ENCODE data around the gene TAS2R46.

DNA sequence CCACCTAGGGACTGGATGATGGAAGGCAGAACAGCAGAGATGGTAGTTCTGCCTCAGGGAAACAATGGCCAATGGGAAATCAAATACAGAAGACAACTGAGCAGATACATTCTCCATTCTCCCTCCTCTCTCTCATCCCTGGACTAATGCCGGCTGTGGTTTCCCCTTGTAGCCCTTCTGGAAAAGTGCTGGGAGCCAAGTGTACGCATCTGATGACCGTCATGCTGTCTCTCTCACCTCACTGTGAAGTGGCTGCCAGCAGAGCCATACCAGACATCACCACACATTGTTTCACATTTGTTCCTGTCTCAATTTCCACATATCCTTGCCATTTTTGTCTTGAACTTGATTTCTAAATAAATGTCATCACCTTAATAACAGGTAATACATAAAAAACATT, 3.1 kb downstream of the TAS2R46 start:
- TF ChIP-seq, protein P1, sequence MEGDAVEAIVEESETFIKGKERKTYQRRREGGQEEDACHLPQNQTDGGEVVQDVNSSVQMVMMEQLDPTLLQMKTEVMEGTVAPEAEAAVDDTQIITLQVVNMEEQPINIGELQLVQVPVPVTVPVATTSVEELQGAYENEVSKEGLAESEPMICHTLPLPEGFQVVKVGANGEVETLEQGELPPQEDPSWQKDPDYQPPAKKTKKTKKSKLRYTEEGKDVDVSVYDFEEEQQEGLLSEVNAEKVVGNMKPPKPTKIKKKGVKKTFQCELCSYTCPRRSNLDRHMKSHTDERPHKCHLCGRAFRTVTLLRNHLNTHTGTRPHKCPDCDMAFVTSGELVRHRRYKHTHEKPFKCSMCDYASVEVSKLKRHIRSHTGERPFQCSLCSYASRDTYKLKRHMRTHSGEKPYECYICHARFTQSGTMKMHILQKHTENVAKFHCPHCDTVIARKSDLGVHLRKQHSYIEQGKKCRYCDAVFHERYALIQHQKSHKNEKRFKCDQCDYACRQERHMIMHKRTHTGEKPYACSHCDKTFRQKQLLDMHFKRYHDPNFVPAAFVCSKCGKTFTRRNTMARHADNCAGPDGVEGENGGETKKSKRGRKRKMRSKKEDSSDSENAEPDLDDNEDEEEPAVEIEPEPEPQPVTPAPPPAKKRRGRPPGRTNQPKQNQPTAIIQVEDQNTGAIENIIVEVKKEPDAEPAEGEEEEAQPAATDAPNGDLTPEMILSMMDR (IDR thresholded peaks at IDR 0.05) = no peak
- TF ChIP-seq POLR2A (IDR thresholded peaks at IDR 0.05) = no peak
